Neural crest cell (in vitro differentiated cells): ENCODE data around the gene GPRIN3. TPM values are rescaled to one million over a fixed set of nuclear protein-coding genes. Genes with fewer than 3 reads are reported as not detected.

Experiments
- DNase-seq: peaks from one replicate; pipeline ENCODE4 v3.0.0; 2021; ENCODE audit warnings: low read depth, mixed read lengths, low spot score
- H3K27ac Mint-ChIP-seq: one replicate; pipeline ENCODE4 v1.8.0; 2021; ENCODE audit warnings: mild to moderate bottlenecking, mixed read lengths; ENCODE audit not compliant: unreplicated experiment
- H3K27me3 Mint-ChIP-seq: 2 replicates; pipeline ENCODE4 v1.8.0; 2021; ENCODE audit warnings: low read depth, mild to moderate bottlenecking, mixed read lengths
- H3K36me3 Mint-ChIP-seq: 2 replicates; pipeline ENCODE4 v1.8.0; 2021; ENCODE audit warnings: low read depth, mild to moderate bottlenecking, mixed read lengths
- H3K4me1 Mint-ChIP-seq: 2 replicates; pipeline ENCODE4 v1.8.0; 2021; ENCODE audit warnings: mixed read lengths
- H3K4me3 Mint-ChIP-seq: one replicate; pipeline ENCODE4 v1.8.0; 2021; ENCODE audit warnings: mild to moderate bottlenecking, mixed read lengths
- H3K9me3 Mint-ChIP-seq: 2 replicates; pipeline ENCODE4 v1.8.0; 2021; ENCODE audit warnings: mixed read lengths
- CTCF ChIP-seq: fragments of 200-600 bp; sonication (generic); conservative IDR thresholded peaks from 2 replicates; pipeline ENCODE4 v1.5.0; 2021; ENCODE audit warnings: antibody characterized with exemption, mild to moderate bottlenecking
- total RNA-seq: library from RNA; stranded (reverse); gene quantifications from 2 replicates; pipeline ENCODE4 v1.2.1, GENCODE V29; 2021

The GPRIN3 gene
- total RNA-seq, 1 donor from 2014 or later, result 0.70 TPM

- peaks cover 4% of the 10 kb centered on the region for H3K27me3 Mint-ChIP-seq
- H3K4me1 Mint-ChIP-seq, result no peaks in the 10 kb centered on the region
- peaks cover 3% of the 10 kb centered on the region for H3K9me3 Mint-ChIP-seq
- no peak for TF ChIP-seq CTCF
- H3K36me3 Mint-ChIP-seq, result no peaks in the 10 kb centered on the region
- H3K27ac Mint-ChIP-seq, result no peak overlapping the region
- no peak overlapping the region for H3K4me3 Mint-ChIP-seq
- DNase-seq, result no peak
Observed at GRCh38 chr4:89269121-89269666, 38.4 kb downstream of the GPRIN3 start.

DNA sequence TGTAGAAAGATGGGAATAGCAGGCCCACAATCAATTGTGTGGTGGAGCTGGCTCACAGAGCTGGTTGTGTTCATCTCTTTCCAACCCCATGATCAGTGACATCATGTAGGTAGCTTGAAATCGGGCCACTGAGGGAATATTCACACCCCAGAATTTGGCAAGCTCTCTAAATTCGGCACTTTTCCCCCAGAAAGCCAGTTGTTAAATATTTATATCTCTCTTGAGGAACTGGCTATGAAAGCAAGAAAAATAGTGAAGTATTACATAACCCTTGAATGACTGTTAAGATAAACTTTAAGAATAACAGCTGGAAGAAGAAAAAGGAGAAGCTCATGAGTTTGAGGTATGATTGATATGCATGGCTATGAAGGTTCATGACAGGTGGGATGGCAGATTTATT is 38.9 kb downstream of the GPRIN3 start:
- H3K4me1 Mint-ChIP-seq, result no peaks in the 10 kb centered on the region
- peaks cover 4% of the 10 kb centered on the region for H3K9me3 Mint-ChIP-seq
- no peak overlapping the region for H3K4me3 Mint-ChIP-seq
- H3K36me3 Mint-ChIP-seq, result no peaks in the 10 kb centered on the region
- peaks cover 3% of the 10 kb centered on the region for H3K27me3 Mint-ChIP-seq
- no peak overlapping the region for H3K27ac Mint-ChIP-seq
- no peak for DNase-seq
- no peak for TF ChIP-seq CTCF

- H3K27me3 Mint-ChIP-seq, result peaks cover 3% of the 10 kb centered on the region
- no peak overlapping the region for H3K27ac Mint-ChIP-seq
- no peak for DNase-seq
- peaks cover 4% of the 10 kb centered on the region for H3K9me3 Mint-ChIP-seq
- H3K4me1 Mint-ChIP-seq, result no peaks in the 10 kb centered on the region
- no peaks in the 10 kb centered on the region for H3K36me3 Mint-ChIP-seq
- no peak for TF ChIP-seq CTCF
- no peak overlapping the region for H3K4me3 Mint-ChIP-seq
Observed at GRCh38 chr4:89267846-89268245, 39.8 kb downstream of the GPRIN3 start.

DNA sequence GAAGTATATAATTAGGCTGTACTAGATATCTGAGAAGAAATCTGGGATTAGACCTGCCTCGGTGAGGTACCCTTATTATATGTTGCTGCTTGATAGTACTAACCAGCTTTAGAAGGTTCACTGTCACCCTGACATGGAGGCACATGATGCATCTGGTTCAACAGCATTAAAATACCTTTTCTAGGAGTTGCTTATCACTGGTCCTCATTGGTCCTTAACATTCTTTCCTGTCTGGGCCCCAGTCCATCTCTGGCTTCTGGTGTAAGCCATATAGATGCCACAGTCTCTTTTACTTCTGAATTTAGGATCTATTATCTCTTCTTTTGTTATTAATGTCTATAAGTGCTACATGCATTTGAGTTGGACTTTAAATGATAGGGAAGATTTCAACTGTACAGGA is 40.2 kb downstream of the GPRIN3 start:
- Mint-ChIP-seq H3K36me3 (no peaks in the 10 kb centered on the region), H3K27me3 (no peaks in the 10 kb centered on the region), H3K27ac (no peak overlapping the region), H3K4me1 (no peaks in the 10 kb centered on the region), H3K4me3 (no peak overlapping the region), H3K9me3 (peaks cover 4% of the 10 kb centered on the region)
- TF ChIP-seq CTCF, result no peak
- no peak for DNase-seq

DNA sequence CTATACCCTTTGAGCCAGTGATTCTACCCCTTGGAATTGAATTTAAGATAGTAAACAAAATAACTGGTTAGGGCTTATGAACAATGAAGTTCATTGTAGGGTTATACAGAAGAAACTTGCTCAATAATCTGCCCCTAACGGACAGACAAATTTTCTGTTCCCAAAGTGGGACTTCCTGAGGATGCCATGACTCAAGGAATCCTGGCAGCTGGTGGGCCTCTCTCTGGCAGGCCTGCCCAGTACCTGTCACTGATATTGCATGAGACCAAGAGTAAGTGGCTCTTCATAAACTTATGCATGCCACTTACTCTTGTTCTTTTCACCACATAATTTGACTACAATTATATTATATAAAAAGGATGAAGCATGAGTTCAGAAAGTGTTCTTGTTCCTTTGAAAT is 41.5 kb downstream of the GPRIN3 start:
- H3K36me3 Mint-ChIP-seq, result no peaks in the 10 kb centered on the region
- H3K27me3 Mint-ChIP-seq, result no peaks in the 10 kb centered on the region
- H3K4me1 Mint-ChIP-seq, result no peaks in the 10 kb centered on the region
- no peak overlapping the region for H3K27ac Mint-ChIP-seq
- peaks cover 4% of the 10 kb centered on the region for H3K9me3 Mint-ChIP-seq
- DNase-seq, result no peak
- no peak for TF ChIP-seq CTCF
- H3K4me3 Mint-ChIP-seq, result no peak overlapping the region

GRCh38 chr4:89263265-89263664 is 44.3 kb downstream of the GPRIN3 start:
- no peak overlapping the region for H3K27ac Mint-ChIP-seq
- DNase-seq, result no peak
- TF ChIP-seq CTCF, result no peak
- no peak overlapping the region for H3K4me3 Mint-ChIP-seq
- no peaks in the 10 kb centered on the region for H3K27me3 Mint-ChIP-seq
- H3K4me1 Mint-ChIP-seq, result peaks cover 10% of the 10 kb centered on the region
- no peaks in the 10 kb centered on the region for H3K36me3 Mint-ChIP-seq
- peaks cover 4% of the 10 kb centered on the region for H3K9me3 Mint-ChIP-seq
